Small intestine (tissue), 16 donors: ENCODE data around the gene TM2D3. TPM values are rescaled to one million over a fixed set of nuclear protein-coding genes. Genes with fewer than 3 reads are reported as not detected.

ENCODE experiments used
- DNase-seq, 2 donors: peaks; one replicate each; pipeline versions ENCODE4 v3.0.0 to v3.0.0-alpha.2; 2013
- FAIRE-seq: peaks from 2 replicates; lab custom pipeline; 2012; peaks lifted over from hg19 to GRCh38; lab: Jason Lieb, UNC
- H3K27ac ChIP-seq, 3 donors: one replicate each; pipeline ENCODE4 v1.5.1; 2013; ENCODE audit warnings: low read length in 2 of 3, mild to moderate bottlenecking in 2 of 3, control low read depth in 1 of 3, inconsistent platforms in 1 of 3, low read depth in 1 of 3, moderate library complexity in 1 of 3
- H3K27me3 ChIP-seq, 3 donors: one replicate each; pipeline ENCODE4 v1.6.1; 2013; ENCODE audit warnings: low read length in 3 of 3, inconsistent platforms in 1 of 3; ENCODE audit not compliant: control insufficient read depth in 3 of 3, insufficient read depth in 3 of 3
- H3K36me3 ChIP-seq, 3 donors: one replicate each; pipeline ENCODE4 v1.6.1; 2013; ENCODE audit warnings: low read length in 3 of 3, inconsistent platforms in 1 of 3, low read depth in 1 of 3, mild to moderate bottlenecking in 1 of 3, moderate library complexity in 1 of 3; ENCODE audit not compliant: control insufficient read depth in 3 of 3, insufficient read depth in 2 of 3
- H3K4me1 ChIP-seq, 3 donors: one replicate each; pipeline ENCODE4 v1.6.1; 2013; ENCODE audit warnings: low read length in 2 of 3, inconsistent platforms in 1 of 3, low read depth in 1 of 3, mild to moderate bottlenecking in 1 of 3, moderate library complexity in 1 of 3; ENCODE audit not compliant: control insufficient read depth in 3 of 3, insufficient read depth in 2 of 3
- H3K4me3 ChIP-seq, 3 donors: one replicate each; pipeline ENCODE4 v1.5.1; 2013; ENCODE audit warnings: low read length in 3 of 3, control low read depth in 1 of 3, inconsistent platforms in 1 of 3, low read depth in 1 of 3, mild to moderate bottlenecking in 1 of 3, moderate library complexity in 1 of 3
- H3K9me3 ChIP-seq, 2 donors: one replicate each; pipeline ENCODE4 v1.6.1; 2013; ENCODE audit warnings: low read depth in 1 of 2, low read length in 1 of 2; ENCODE audit not compliant: control insufficient read depth in 2 of 2, insufficient read depth in 1 of 2
- WGBS, 3 donors: extraction: QIAGEN DNeasy Blood & Tissue Kit; methylation state at CpG; one replicate each; pipeline ENCODE4 v1.1.7; 2013; 5-methylcytosine and 5-hydroxymethylcytosine counted together
- long read RNA-seq, 10 donors: transcript quantifications; one replicate each; lab custom pipeline, GENCODE V29; 2026
- polyA plus RNA-seq, 4 donors: library from polyadenylated mRNA; stranded (reverse) in 3 of 4; unstranded in 1 of 4; fragments of 200-250 nt in 3 of 4; fragments of 120-200 nt in 1 of 4; gene quantifications; one replicate each; pipeline versions ENCODE4 v1.2.1 to v1.2.3, GENCODE V29; 2013
- donor health status: healthy with polysubstance abuse.
- donor health status: control.
- donor health status: control.
- donor health status: Bipolar disorder and iron deficiency.
- donor health status: healthy.

TM2D3 gene, protein sequence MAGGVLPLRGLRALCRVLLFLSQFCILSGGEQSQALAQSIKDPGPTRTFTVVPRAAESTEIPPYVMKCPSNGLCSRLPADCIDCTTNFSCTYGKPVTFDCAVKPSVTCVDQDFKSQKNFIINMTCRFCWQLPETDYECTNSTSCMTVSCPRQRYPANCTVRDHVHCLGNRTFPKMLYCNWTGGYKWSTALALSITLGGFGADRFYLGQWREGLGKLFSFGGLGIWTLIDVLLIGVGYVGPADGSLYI
- polyA plus RNA-seq = 10 to 100 TPM; 19.0 to 47.6 (median 31.5) TPM
- long read RNA-seq, donor 1 = 0 reads
- long read RNA-seq, donor 2, partial matches to known transcripts = 5 of 14 reads
- long read RNA-seq, donor 2, other reads (novel, unspliced or antisense) = 0 of 14 reads
- long read RNA-seq, donor 3, transcript TM2D3-202 (5 exons, 1,329 nt) = major isoform, 7 of 23 reads
- long read RNA-seq, donor 3, partial matches to known transcripts = 5 of 23 reads
- long read RNA-seq, donor 3, other reads (novel, unspliced or antisense) = 0 of 23 reads
- long read RNA-seq, donor 4, partial matches to known transcripts = 0 of 1 reads
- long read RNA-seq, donor 4, other reads (novel, unspliced or antisense) = 0 of 1 reads
- long read RNA-seq, donor 5, partial matches to known transcripts = 0 of 6 reads
- long read RNA-seq, donor 5, other reads (novel, unspliced or antisense) = 0 of 6 reads
- long read RNA-seq, donor 6, transcript TM2D3-202 (5 exons, 1,329 nt) = major isoform, 17 of 23 reads
- long read RNA-seq, donor 6, partial matches to known transcripts = 0 of 23 reads
- long read RNA-seq, donor 6, other reads (novel, unspliced or antisense) = 0 of 23 reads
- long read RNA-seq, donor 7, transcript TM2D3-201 (6 exons, 1,381 nt) = minor isoform, 5 of 37 reads
- long read RNA-seq, donor 7, transcript TM2D3-202 (5 exons, 1,329 nt) = major isoform, 24 of 37 reads
- long read RNA-seq, donor 7, partial matches to known transcripts = 0 of 37 reads
- long read RNA-seq, donor 7, other reads (novel, unspliced or antisense) = 0 of 37 reads
- long read RNA-seq, donor 8, partial matches to known transcripts = 0 of 2 reads
- long read RNA-seq, donor 8, other reads (novel, unspliced or antisense) = 0 of 2 reads
- long read RNA-seq, donor 9, partial matches to known transcripts = 0 of 5 reads
- long read RNA-seq, donor 9, other reads (novel, unspliced or antisense) = 0 of 5 reads
- long read RNA-seq, donor 10, transcript TM2D3-201 (6 exons, 1,381 nt) = minor isoform, 5 of 58 reads
- long read RNA-seq, donor 10, transcript TM2D3-202 (5 exons, 1,329 nt) = major isoform, 21 of 58 reads
- long read RNA-seq, donor 10, transcript TM2D3-208 (2 exons, 2,133 nt) = minor isoform, 5 of 58 reads
- long read RNA-seq, donor 10, partial matches to known transcripts = 21 of 58 reads
- long read RNA-seq, donor 10, other reads (novel, unspliced or antisense) = 0 of 58 reads

DNA sequence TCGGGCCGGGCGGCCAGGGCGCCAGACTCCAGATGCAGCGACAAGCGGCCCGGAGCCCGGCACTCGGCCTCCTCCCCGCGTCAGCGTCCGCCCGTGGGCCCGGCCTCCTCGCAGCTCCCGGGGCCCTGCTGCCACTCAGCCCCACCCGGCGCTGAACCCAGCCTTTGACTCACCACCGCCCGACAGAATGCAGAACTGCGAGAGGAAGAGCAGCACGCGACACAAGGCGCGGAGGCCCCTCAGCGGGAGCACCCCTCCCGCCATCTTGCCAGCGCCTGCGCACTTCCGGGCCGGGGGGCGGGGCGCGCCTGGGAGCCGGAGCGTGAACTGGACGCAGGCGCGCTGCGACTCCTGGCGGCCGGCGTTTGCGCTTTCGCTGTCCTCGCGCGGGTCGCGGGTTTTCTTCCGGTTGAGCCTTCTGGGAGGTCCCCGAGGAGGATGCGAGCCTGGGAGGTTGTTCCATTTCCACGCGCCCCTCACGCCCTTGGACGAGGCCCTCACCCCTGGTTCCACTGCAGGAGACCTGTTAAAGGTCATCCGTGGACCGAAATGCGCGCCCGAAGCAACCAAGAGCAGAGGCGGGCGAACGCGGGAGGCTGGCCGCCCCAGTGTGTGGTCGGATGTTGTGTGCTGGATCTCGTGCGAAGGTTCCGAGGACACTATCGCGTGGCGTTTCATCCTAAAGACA lies at the start of gene TM2D3:
TM2D3 (minus strand) TSS at position 284 of the 688 bp plus-strand sequence; CDS start at position 264, 20 bp downstream.
- WGBS, 3 donors = 0% methylated on average over 62 to 75 of the region's 75 CpGs
- H3K27me3 ChIP-seq = no peaks in the 10 kb centered on the region
- H3K4me1 ChIP-seq = peaks cover 3 to 12% (median 6%) of the 10 kb centered on the region in 3 donors
- FAIRE-seq (no peak), DNase-seq (peak; percentile 92 to 98)
- no peaks in the 10 kb centered on the region for H3K9me3 ChIP-seq
- peak within 1 kb of the TSS; percentile 78 to 94 (median 84) for H3K4me3 ChIP-seq
- H3K27ac ChIP-seq = peak within 1 kb of the TSS; percentile 94 to 99 (median 97)
- peaks cover 2 to 14% (median 3%) of the 10 kb centered on the region in 3 donors for H3K36me3 ChIP-seq

DNA sequence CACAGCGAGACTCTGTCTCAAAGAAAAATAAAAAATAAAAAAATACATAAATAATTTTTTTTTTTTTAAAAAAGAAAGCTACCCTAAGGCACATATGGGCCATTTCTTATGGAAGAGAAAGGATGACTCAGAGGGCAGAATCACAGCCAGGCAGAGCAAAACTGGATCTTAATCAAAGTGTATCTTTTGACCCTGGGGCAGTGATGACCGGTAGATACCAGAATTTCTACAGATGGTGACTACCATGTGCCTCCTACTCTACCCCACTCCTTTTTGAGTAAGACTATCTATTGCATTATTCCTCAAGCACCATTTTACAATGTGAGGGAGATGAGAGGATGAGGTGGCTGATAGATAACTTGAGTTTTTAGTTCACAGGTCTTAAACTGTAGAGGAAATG lies 46.1 kb upstream of the TM2D3 start:
- no peak for DNase-seq
- no peak for FAIRE-seq
- H3K4me3 ChIP-seq = no peak overlapping the region
- no peaks in the 10 kb centered on the region for H3K4me1 ChIP-seq
- H3K36me3 ChIP-seq = peaks cover 4 to 22% (median 13%) of the 10 kb centered on the region in 3 donors
- WGBS, 3 donors = 89 to 98% (median 96%) methylated on average over 2 of the region's 2 CpGs
- H3K27ac ChIP-seq = no peak overlapping the region
- no peaks in the 10 kb centered on the region for H3K9me3 ChIP-seq
- no peaks in the 10 kb centered on the region for H3K27me3 ChIP-seq

DNA sequence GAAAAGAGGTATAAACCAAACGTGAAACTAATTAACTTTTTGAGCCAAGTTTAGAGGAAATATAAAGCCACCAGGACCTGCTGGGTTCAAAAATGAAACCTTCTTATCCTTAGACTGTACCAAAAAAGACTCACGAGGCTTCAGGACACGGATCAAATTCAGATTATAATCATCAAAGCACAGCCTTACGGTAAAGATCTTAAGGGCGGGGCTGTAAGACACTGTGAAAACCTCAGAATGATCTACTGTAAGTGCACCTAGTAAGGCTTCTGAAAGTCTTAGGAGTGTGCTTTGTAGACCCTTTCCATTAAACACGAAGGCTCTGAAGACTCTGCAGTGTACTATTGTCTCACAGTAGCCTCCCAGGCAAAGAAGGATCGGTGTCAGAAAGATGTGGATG lies 45.3 kb upstream of the TM2D3 start:
- FAIRE-seq (no peak), DNase-seq (no peak)
- H3K4me1 ChIP-seq = no peaks in the 10 kb centered on the region
- no peak overlapping the region for H3K27ac ChIP-seq
- WGBS, 3 donors = 85 to 88% (median 86%) methylated on average over 7 of the region's 7 CpGs
- no peaks in the 10 kb centered on the region for H3K27me3 ChIP-seq
- no peaks in the 10 kb centered on the region for H3K9me3 ChIP-seq
- peaks cover 4 to 22% (median 17%) of the 10 kb centered on the region in 3 donors for H3K36me3 ChIP-seq
- H3K4me3 ChIP-seq = no peak overlapping the region

DNA sequence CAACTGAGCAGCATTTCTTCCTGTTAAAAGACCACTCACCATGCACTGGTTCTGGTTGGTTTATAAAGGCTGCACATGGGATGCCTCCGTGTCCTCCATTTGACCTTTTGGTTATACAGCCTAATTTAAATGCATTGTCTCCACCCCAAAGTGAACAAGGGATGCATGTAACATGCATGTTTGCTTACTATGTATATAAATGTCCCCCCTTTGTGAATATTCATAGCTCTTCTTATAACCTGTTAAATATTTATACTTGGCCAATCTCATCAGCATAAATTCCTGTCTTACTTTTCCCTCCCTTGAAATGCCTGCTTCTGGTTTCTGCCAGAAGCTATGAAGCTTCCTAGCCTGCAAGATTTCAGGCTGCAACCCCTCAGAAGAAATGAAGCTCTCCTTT lies 44.6 kb upstream of the TM2D3 start:
- Histone ChIP-seq H3K27me3 (no peaks in the 10 kb centered on the region), H3K27ac (no peak overlapping the region), H3K36me3 (peaks cover 5 to 21% (median 16%) of the 10 kb centered on the region in 3 donors), H3K4me1 (no peaks in the 10 kb centered on the region), H3K9me3 (no peaks in the 10 kb centered on the region), H3K4me3 (no peak overlapping the region)
- FAIRE-seq (no peak), DNase-seq (no peak)
- WGBS, 3 donors = 97 to 100% (median 100%) methylated on average over 1 of the region's 1 CpG

DNA sequence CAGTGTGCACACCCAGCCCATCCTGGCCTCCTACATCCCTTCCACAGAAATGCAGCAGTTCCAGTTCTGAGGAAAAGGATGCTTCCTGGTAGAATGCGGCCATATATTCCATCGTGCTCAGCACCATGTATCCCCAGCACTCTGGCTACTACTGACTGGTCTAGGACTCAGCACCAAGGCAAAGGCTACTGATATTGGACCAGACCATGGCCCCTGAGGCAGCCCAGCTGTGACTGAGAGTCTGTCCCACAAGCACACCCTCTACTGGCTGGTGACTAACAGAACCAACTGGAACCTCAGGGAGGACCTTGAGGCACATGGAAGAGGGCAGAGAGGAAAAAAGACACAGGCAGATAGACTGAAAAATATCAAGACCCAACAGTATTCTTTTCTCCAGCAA lies 42.1 kb upstream of the TM2D3 start:
- no peak for DNase-seq
- no peak for FAIRE-seq
- H3K36me3 ChIP-seq = peaks cover 3 to 14% (median 13%) of the 10 kb centered on the region in 3 donors
- no peaks in the 10 kb centered on the region for H3K9me3 ChIP-seq
- H3K4me1 ChIP-seq = no peaks in the 10 kb centered on the region
- WGBS, 3 donors = 97 to 100% (median 98%) methylated on average over 2 of the region's 2 CpGs
- H3K27ac ChIP-seq = no peak overlapping the region
- no peak overlapping the region for H3K4me3 ChIP-seq
- no peaks in the 10 kb centered on the region for H3K27me3 ChIP-seq

DNA sequence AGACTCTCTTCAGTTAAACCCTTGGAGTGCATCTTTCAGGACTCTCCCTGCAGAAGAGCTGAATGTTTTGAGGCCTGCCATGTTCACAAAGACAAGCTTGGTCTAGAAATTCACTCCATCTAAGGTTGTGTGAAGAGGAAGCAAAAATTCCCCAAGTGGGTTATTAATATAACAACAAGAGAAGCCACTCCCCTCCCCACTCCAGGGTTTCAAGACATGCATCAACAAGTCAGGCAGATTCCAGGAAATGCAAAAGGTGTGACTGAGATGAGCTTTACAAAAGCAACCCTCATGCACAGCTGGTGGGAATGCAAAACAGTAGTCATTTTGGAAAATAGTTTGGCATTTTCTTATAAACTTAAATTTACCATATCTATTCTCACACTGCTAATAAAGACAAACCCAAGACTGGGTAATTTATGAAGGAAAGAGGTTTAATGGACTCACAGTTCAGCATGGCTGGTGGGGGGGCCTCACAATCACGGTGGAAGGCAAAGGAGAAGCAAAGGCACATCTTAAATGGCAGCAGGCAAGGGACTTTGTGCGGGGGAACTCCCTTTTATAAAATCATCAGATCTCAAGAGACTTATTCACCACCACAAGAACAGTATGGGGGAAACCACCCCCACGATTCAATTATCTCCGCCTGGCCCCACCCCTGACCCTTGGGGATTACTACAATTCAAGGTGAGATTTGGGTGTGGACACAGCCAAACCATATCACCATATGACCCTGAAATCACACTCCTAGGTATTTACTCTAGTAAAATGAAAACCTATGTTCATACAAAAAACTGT lies 40.8 kb upstream of the TM2D3 start:
- no peak for FAIRE-seq
- no peaks in the 10 kb centered on the region for H3K4me1 ChIP-seq
- 81 to 87% (median 86%) methylated on average over 4 of the region's 4 CpGs for WGBS, 3 donors
- DNase-seq = no peak
- no peaks in the 10 kb centered on the region for H3K27me3 ChIP-seq
- no peak overlapping the region for H3K4me3 ChIP-seq
- H3K27ac ChIP-seq = no peak overlapping the region
- peaks cover 2 to 13% (median 12%) of the 10 kb centered on the region in 3 donors for H3K36me3 ChIP-seq
- no peaks in the 10 kb centered on the region for H3K9me3 ChIP-seq

DNA sequence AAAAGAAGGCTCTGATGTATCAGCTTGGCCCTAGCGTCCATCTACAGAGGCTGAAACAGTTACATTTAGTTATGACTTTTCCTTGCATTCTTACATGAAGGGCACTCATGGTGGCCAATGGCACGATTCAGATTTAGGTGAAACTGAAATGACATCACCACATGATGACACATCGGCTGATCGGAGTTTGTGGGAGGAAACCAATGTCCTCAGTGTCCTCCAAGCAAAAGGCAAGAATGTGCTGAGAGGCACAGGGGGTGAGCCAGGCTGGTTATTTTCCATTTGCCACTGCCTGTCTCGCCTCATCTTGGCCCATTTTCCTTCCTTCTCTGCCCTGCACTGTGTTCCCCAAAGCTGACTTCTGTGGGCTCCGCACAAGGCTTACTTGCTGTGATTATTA lies 37.7 kb upstream of the TM2D3 start:
- Histone ChIP-seq H3K4me1 (no peaks in the 10 kb centered on the region), H3K36me3 (peaks cover 2 to 12% (median 9%) of the 10 kb centered on the region in 3 donors), H3K27ac (no peak overlapping the region), H3K27me3 (no peaks in the 10 kb centered on the region), H3K9me3 (no peaks in the 10 kb centered on the region), H3K4me3 (no peak overlapping the region)
- no peak for FAIRE-seq
- no peak for DNase-seq
- WGBS, 3 donors = 90 to 95% (median 95%) methylated on average over 6 of the region's 6 CpGs
